Umbilical cord (tissue), 2 donors: ENCODE measurements around the gene CDH13. TPM values are rescaled to one million over a fixed set of nuclear protein-coding genes. Genes with fewer than 3 reads are reported as not detected.
A peak's percentile ranks its signal among the peaks of the same experiment; 100 is the strongest.

Source experiments
- DNase-seq: peaks from one replicate; pipeline ENCODE4 v3.0.0-alpha.2; 2015; ENCODE audit warnings: low spot score
- total RNA-seq: library from RNA; depleted of rRNA; stranded (reverse); fragments of >200 nt; gene quantifications from one replicate; pipeline ENCODE4 v1.2.3, GENCODE V29; 2014; ENCODE audit warnings: low replicate concordance; ENCODE audit not compliant: insufficient read depth

Gene CDH13
- total RNA-seq, 1 donor from 2014 or later = 6.7 TPM

DNA sequence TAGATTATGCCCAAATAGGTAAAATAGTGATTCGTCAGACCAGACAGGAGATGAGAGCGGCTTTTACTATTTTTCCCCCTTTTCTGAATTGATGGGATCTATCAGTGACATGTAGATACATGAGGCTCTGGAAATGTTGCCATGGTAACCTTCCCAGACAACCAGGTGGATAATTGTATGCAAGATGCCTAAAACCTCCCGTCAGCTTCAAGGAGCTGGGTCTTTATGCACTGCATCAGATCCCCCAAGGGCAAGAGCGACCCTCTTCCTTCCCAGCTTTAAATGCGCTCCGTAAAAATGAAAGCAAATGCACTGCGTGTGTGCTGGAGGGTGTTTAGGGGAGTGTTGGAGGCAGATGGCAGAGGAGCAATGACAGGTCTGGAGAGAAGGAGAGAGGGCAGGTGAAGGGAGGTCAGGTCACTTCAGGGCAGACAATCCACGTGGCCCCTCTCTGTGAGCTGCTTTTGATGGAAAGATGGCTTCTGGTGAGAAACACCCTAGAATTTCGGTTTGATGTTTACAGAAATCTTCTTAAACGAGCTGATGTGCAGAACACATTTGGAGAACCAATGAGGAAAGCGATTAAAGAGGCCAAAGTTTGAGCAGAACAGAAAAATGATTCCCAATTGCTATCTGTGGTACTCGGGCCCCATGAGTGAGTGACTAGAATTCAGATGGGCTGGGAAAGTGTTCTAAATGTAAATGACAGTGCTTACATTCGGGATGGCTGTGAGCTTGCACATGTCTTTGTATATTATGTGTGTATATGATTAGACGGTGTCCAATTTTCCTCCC lies 719.3 kb downstream of the CDH13 start:
- DNase-seq = no peak

DNA sequence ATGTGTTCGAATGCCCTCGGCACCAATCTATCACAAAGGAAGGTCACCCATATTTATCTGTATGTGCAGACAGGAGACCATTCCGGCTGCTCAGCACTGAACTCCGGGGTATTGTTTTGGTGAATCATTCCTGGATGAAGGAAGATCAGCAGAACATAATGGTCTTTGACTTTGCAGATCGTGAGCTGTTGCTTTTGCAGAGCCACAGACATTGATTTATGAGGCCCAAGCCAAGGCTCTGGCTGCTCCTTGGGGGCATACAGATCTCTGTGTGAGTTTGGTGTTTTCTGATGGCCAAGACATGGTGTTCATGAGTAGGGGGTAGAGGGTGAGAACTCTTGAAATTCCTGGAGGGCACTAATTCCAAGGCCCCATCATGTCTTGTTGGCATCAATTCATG lies 722.2 kb downstream of the CDH13 start:
- DNase-seq = no peak

DNA sequence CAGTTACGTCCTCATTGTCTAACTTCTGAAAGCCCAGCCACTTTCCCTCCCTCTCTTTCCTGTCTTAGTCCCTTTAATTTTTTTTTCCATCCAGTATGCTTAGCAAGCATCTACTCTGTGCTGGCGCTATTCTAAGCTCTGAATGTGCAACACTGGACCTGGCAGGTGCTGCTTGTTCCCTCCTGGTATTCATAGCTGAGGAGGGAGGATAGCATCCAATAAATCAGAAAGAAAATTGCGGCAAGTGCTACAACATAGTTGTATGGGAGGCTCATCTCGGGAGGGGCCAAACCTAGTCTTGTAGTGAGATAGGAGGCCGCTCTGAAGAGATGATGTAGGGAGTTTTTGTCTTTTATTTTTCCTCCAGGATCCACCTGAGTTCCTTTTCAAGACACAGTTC lies 723.7 kb downstream of the CDH13 start:
- DNase-seq = no peak

DNA sequence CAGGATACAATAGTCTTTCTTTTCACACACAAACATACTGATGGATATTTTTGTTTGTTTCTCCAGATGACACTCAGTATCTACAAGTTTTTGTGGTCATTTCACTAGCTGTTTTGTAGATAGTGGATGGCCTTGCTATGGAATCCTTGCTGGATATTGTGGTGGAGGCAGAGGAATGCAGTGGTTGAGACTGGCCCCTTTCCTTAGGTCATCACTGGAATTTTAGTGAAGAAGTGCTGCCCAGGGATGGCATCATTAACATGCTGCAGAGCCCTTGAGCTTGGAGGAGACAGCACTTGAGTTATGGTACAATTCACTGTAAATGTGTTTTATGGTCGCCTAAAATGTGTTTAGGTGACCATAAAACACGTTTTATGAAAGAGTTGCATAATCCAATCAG lies 725.1 kb downstream of the CDH13 start:
- no peak for DNase-seq

DNA sequence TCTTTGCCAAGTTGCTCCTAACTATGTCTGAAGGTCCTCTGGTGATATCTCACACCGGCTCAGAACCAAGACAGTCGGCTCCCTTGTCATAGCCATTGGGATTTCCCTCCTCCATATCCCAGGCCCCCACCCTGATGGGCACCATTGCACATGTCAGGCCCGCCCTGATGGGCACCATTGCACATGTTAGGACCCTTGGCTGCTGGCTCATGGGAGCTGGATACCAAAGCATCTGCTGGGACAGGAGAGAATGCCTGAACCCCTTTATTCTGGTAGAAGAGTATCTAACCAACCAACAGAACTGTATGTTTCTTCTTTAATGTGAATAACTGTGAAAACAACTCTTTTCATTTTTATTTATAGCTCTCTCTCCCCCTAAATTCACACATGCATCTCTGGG lies 726.5 kb downstream of the CDH13 start:
- DNase-seq = no peak

DNA sequence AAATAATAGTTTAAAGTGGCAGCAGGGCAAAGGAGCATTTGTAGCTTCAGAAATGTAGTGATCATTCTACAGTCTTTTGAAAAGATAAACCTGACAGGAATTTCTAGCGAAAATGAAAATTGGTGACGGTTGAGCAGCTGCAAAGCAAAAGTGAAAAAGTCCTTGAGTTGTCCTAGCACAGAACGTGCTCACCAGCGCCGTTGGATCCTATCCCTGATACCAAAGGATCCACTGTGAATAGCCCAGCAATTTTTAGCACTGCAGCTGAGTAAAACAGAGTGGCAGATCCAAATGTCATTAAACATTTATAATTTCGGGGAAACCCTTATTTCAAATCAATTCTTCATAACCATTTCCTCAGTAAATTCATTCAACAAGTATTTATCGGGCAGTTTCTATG lies 727.2 kb downstream of the CDH13 start:
- no peak for DNase-seq

DNA sequence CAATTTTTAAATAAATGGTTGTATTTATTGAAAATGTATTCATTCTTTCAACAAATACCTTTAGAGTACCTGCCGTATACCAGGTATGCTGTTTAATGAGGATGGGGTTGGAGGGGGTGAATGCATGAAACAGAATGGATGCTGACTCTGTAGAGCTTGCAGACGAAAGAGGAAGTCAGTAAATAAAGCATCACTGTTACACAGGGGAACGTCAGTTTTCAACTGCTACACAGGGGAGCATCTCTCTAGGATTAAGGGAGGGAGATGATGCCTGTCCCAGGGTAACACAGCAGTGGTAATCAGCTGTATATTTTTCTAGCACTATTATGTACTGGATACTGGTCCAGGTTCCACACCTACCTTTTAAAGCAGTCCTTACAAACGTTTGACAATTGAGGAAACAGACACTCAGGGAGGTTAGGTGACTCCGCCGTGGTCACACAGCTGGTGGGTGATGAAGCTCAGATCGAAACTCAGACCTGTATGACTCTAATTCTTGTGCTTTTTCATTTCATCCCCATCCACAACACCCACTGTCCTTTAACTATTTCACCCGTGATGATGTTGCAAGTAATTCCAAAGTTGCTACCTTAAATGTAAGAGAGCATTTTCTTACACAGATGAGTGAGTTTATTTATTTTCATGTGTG lies 728.9 kb downstream of the CDH13 start:
- DNase-seq = no peak

DNA sequence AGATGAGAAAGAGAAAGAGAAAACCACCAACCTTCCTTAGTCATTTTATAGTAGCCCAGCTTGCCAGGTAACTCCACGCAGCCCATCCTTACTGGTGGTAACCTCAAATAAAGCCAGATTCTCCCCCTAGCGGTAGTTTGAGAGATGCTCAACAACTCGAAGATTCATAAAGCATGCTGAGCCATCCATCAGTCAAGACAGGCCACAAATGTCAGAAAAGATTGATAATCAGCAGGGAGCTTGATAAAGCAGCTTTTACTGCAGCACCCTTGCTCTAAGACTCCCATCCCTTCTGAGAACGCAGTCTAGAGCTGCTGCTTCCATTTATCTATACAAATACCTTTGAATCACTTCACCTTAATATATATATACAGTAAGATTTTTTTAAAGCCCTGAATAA lies 729.5 kb downstream of the CDH13 start:
- peak; percentile 40 for DNase-seq

DNA sequence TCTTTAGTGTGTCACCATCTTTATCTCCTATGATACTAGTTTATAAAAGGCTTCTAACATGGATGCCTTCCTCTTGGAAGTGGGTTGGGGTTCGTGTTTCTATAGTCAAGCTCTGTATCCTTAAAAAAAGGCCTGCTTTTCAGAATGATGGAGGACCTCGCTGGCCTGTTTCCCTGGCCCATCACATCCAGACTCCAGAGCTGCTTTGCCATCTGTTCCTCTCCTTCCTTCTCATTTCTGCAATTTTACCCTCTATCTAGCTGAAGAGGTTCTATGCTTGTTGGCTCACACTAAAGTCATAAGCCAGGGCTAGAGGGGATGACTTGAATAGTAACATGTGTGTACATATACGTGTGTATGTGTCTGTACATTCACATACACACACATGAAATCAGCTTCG lies 730.2 kb downstream of the CDH13 start:
- no peak for DNase-seq

DNA sequence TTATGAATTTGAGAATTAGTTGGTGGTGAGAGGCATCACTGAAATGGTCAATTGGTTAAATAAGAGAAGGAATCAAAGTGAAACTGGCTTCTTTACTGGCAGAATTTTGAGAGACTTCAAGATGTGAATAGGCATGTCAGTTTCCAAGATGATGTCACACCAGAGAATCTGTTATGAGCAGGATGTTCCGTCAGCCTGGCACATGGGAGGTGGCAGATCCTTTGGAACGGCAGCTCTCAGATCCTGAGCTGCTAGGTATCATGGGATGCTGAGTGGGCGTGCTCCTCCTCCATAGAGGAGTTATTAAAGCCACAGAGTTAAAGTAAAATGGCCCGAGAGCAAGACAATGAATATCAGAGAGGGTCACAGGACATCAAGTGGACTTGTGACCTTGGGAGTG lies 736.8 kb downstream of the CDH13 start:
- DNase-seq = no peak

DNA sequence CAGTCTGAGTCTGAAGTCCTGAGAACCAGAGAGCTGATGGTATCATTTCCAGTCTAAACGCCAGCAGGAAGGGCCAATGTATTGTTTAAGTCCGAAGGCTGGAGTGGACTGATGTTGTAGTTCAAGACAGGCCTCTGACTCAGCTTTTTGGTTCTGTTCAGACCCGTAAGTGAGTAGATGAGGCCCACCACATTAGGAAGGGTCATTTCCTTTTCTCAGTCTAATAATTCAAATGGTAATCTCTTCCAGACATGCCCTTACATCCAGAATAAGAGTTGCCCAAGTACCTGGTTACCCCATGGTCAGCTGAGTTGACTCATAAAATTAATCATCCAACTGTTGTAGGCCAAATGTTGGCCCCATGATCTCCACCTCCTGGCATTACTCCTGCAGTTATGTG lies 738.4 kb downstream of the CDH13 start:
- DNase-seq = no peak

DNA sequence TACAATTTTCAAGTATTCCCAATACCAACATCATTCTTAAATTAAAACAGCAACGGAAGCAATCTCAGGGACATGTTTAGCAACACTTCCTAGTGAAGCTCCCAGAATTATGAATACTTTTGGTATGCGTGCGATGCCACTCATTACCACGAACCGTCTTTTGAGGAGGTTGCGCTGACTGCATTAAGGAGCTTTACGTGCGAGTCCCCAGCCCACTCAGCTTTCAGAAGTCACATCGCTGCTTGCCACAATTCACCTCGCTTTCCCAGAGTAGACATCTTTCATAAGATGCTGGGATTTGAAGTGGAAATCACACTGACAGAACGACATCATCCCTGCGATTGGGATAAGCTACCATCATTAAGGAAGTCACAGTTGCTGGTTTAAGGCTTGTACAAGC lies 739.5 kb downstream of the CDH13 start:
- DNase-seq = no peak

DNA sequence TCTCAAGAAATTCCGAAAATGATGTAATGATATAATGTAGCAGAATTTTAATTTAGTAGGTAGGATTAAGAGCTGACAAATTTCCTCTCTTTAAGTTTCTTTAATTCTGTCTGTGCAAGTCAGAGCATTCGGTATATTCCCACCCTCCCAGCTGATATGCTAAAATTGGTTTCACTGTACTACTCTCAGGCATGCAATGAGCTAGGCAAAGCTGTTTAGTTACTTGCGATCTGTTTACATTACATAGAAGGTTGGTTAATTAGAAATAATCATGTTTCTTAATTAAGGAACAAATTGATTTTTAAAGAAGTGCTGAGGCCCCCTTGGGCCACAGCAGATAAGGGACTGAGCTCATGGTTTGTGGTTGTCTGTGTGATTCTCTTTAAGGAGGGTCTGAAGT lies 748.2 kb downstream of the CDH13 start:
- no peak for DNase-seq

DNA sequence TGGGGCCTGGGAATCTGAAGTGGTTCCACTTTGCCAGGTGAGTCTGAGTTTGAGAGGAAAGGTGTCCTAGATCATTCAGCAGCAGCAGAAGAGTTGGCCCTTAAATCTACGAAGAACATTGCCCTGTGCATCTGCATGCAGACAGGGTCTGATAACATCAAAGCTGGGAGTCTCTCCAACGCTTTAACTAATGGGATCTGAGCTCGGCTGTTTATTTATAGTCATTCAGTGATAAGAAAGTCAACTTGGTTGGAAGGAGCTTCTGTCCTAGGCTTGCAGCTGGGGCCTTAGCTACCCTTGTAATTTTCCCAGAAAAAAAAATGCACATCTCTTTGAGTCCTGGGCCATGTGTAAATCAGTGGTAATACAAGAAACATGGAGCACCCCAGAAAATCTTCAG lies 763.0 kb downstream of the CDH13 start:
- peak; percentile 77 for DNase-seq

DNA sequence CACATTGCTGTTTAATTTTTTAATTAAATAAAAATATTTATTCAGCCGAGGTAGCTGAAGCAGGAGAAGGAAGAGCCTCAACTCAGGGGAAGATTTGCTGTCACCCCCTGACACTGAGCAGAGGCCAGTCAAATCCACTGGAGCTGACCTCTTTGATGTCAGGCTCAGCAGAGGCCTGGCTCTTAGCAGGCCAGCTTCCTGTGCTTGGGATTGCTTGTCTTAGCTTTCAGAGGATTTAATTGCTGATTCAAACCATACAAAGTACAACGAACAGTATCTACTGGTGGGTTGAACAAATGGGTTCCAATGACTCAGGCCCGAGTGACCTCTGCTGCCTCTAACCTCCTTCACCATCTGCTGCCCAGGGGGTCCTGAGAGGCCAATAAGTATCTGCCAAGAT lies 764.0 kb downstream of the CDH13 start:
- peak; percentile 78 for DNase-seq

DNA sequence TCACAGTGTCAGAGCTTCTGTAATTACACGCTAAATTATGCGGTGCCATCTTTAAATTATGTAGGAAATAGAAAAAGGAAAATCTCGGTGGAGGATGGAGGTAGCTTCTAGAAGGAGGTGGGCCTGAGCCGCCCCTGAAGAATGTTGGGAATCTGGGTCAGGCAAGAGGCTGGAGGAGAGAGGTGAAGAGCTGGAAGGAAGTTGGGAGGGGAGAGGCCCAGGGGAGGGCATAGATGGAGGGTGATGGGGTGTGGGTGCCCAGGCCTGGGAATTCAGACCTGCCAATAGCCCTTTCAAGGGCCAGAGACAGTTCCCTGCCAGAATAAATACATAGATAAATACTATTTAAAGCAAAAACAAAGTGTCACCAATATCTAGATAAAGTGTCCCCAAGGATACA lies 766.0 kb downstream of the CDH13 start:
- DNase-seq = no peak

DNA sequence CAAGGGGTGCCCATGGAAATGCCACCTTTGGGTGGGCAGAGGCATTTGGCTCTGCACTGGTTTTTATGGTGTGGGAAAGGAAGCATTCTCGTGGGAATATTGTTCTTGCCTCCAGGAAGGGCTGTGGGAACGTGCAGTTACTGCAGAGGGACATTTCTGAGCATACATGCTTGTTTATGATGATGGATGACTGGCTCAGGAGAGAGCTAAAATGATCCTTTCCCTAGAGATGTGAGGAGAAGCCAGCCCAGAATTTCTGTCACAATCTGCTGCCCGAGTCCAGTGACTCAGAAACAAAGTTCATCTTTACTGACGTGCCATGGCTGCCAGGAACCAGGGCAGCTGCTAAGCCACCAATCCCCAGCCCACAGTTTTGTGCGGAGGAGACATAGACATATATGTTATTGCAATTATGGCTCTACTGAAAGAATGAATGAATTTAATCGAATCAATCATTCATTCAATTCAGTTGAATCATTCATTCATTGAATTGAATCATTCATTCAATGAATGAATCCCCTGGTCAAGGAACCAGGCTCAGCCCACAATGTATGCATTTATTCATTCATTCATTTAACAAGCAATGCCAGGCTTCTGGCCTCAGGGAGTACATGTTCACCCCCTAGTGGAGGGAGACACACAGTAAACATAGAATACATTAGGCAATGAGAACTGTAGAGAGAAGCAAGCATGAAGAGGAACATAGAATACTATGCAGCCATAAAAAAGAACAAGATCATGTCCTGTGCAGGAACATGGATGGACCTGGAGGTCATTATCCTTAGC lies 766.6 kb downstream of the CDH13 start:
- peak; percentile 25 for DNase-seq

DNA sequence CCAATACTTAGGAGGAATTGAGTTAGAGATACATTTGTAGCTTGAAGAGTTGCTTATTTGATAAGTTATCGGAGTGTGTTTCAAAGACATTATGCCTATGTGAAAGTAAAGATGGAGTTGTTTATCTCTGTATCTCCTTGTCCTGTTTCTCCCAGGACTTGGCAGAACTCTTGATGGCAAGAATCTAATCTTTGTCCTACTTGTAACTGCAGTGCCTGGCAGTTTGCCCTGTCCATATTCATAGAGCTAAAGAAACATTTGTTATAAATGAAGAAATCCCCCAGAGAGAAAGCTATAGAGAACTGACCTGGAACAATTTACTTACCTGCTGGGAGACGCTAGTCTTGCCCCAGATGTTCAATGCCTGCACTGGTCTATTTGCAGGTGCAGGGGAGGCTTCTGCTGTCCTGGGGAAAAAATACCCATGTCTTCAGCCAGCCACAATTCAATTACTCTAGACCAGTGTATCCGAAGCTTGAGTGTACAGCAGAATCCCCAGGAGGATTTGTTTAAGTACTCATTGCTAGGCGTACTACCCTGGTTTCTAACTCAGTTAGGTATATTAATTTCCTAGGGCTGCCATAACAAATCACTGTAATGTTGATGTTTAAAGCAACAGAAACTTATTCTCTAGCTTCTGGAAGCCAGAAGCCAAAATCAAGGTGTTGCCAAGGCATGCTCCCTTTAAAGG lies 771.0 kb downstream of the CDH13 start:
- DNase-seq = no peak

DNA sequence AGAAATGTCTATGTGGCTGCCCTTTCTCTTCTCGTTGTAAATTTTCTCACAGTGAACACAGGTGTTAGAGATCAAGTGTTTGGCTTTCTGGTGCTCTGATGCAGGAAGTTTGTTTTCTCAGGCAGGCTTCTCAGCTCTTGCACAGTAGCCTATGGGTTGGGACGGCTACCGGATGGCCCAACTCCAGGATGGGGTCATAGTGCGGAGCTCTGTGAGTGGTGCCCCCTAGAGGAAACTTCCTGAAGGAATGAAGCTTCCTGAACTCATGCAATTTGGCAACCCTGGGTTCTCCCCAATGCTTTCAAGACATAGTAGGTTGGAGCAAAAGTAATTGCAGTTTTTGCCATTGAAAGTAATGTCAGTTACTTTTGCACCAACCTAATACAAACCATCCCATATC lies 773.5 kb downstream of the CDH13 start:
- no peak for DNase-seq

DNA sequence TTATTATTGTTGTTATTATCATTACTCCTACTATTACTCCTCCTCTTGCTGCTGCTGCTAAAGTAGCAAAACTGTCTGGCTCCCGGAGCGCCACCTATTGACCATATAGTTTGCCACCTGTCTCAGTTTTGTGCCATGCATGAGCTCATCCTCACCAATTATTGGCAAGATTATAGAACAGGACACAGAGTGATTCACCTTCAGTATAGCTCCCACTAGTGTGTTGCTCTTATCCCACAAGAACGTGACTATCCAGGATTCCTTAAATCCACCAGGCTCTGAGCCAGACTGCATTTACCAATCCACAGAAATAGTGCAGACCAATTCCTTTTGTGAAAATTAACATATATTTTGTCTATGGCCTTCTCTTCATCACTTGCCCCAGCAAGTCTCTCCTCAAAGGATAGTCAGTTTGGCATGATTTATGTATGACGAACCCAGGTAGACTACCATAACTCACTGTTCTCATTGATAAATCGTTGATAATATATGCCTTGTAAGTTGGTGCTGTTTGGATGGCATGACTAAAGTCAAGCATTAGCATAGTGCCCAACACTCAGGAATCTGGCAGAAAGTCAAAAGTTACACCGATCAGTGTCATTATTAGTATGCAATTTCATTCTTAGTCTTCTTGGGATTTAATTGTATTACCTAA lies 775.5 kb downstream of the CDH13 start:
- no peak for DNase-seq

DNA sequence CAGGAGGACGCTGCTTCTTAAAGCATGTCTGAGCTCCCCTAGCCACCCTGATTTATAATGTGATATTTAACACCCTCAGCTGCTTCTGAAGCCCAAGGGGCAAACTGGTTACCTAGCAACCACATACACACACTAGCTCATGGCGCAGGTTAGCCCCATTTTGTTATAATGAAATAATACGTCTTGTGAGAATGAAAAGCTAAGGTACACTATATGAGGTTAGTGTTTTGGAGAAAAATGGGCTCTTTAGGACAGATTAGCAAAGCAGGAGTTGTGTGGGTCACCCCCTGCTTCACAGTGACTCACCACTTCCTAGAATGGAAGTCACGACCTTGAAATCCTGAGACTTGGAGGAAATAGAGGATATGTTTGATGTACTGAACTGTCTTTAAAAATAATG lies 776.2 kb downstream of the CDH13 start:
- no peak for DNase-seq

DNA sequence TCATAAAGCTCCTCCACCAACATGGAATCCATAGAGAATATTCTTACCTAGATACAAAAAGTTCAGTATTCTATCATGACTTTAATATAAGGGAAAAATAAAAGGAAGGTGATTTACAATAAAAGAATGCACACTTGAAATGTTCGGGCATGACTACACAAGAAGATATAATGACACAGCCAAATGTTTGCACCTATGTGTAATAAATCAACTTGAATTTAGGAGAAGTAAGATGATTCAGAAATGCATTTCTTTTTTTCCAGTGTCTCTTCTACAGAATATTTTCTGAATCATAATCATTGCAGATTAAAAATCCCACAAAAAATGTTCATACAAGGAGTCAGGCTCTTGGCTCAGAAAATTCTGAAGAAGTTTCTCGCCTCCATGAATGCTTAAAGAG lies 777.0 kb downstream of the CDH13 start:
- DNase-seq = no peak
